SK-N-SH (cell line): Measurements from ENCODE around the gene ABCC3. TPM values are rescaled to one million over a fixed set of nuclear protein-coding genes. Genes with fewer than 3 reads are reported as not detected.

Source experiments
- CTCF ChIA-PET: fragments of 300-600, 350-600 bp; formaldehyde crosslinking; extraction: SDS; loops from one replicate; lab custom pipeline; 2021; lab: Yijun Ruan, JAX
- POLR2A ChIA-PET: fragments of 350-600 bp; sonication (Branson Sonifier 250); formaldehyde crosslinking; extraction: SDS; loops from one replicate; lab custom pipeline; 2020; ENCODE audit warnings: antibody characterized with exemption, inconsistent platforms; lab: Yijun Ruan, JAX
- DNase-seq: peaks from one replicate; pipeline ENCODE4 v3.0.0; 2012
- H2AFZ ChIP-seq: fragments of 200-600 bp; sonication (generic); 2 replicates; pipeline ENCODE4 v1.8.1; 2016; ENCODE audit warnings: antibody characterized with exemption, mild to moderate bottlenecking, low read depth
- H3F3A ChIP-seq: fragments of 200-600 bp; sonication (generic); replicated peaks from 2 replicates; pipeline ENCODE3; 2016; ENCODE audit warnings: antibody characterized with exemption, mild to moderate bottlenecking; ENCODE audit not compliant: insufficient read depth
- H3K27ac ChIP-seq, 2 experiments: fragments of 200-500 bp in 1 of 2; fragments of 200-600 bp in 1 of 2; sonication (Bioruptor generic) in 1 of 2; sonication (generic), shearing (Covaris generic) in 1 of 2; 2 replicates each; pipeline versions ENCODE4 v1.5.1 to v1.6.1; 2014 to 2016; ENCODE audit warnings: low read depth in 2 of 2, inconsistent platforms in 1 of 2, low read length in 1 of 2, mild to moderate bottlenecking in 1 of 2, mixed read lengths in 1 of 2
- H3K27me3 ChIP-seq: fragments of 200-600 bp; sonication (generic), shearing (Covaris generic); 2 replicates; pipeline ENCODE4 v1.6.1; 2016; ENCODE audit warnings: mixed run types; ENCODE audit not compliant: insufficient read depth
- H3K36me3 ChIP-seq, 2 experiments: fragments of 200-500 bp in 1 of 2; fragments of 200-600 bp in 1 of 2; sonication (Bioruptor generic) in 1 of 2; sonication (generic) in 1 of 2; replicated peaks in 1 of 2; 2 replicates each; pipeline versions ENCODE3 to v1.5.1; 2014 to 2016; ENCODE audit warnings: low read length in 1 of 2, mild to moderate bottlenecking in 1 of 2; ENCODE audit not compliant: insufficient read depth in 2 of 2, control insufficient read depth in 1 of 2
- H3K4me1 ChIP-seq, 2 experiments: fragments of 200-500 bp in 1 of 2; fragments of 200-600 bp in 1 of 2; sonication (Bioruptor generic) in 1 of 2; sonication (generic), shearing (Covaris generic) in 1 of 2; 2 replicates each; pipeline versions ENCODE4 v1.5.1 to v1.6.1; 2014 to 2016; ENCODE audit warnings: low read depth in 1 of 2, low read length in 1 of 2, mixed run types in 1 of 2; ENCODE audit not compliant: insufficient read depth in 2 of 2, control insufficient read depth in 1 of 2
- H3K4me2 ChIP-seq: fragments of 200-600 bp; sonication (generic), shearing (Covaris generic); 2 replicates; pipeline ENCODE4 v1.6.1; 2017; ENCODE audit warnings: mixed run types
- H3K4me3 ChIP-seq, 2 experiments: fragments of 200-500 bp in 1 of 2; fragments of 200-600 bp in 1 of 2; sonication (Bioruptor generic) in 1 of 2; sonication (generic), shearing (Covaris generic) in 1 of 2; 2 replicates each; pipeline versions ENCODE4 v1.5.1 to v1.8.1; 2014 to 2016; ENCODE audit warnings: low read depth in 2 of 2, inconsistent platforms in 1 of 2, low read length in 1 of 2, mild to moderate bottlenecking in 1 of 2, mixed read lengths in 1 of 2, moderate library complexity in 1 of 2
- H3K79me2 ChIP-seq: fragments of 200-600 bp; sonication (generic); 2 replicates; pipeline ENCODE4 v1.8.1; 2017; ENCODE audit warnings: mild to moderate bottlenecking; ENCODE audit not compliant: insufficient read depth
- H3K9ac ChIP-seq: fragments of 200-600 bp; sonication (generic); 2 replicates; pipeline ENCODE4 v1.6.1; 2017; ENCODE audit warnings: mixed run types
- H3K9me2 ChIP-seq: fragments of 200-600 bp; sonication (generic); 2 replicates; pipeline ENCODE4 v1.6.1; 2017; ENCODE audit warnings: mixed run types
- H3K9me3 ChIP-seq: fragments of 200-600 bp; sonication (generic); 2 replicates; pipeline ENCODE4 v1.6.1; 2017; ENCODE audit warnings: mixed run types, mild to moderate bottlenecking, moderate library complexity
- H4K20me1 ChIP-seq: fragments of 200-600 bp; sonication (generic); 2 replicates; pipeline ENCODE4 v1.6.1; 2017; ENCODE audit warnings: mild to moderate bottlenecking, mixed run types; ENCODE audit not compliant: insufficient read depth
- ELF1 ChIP-seq: IDR thresholded peaks from 2 replicates; pipeline ENCODE4 v1.4.0; 2012
- EP300 ChIP-seq, 2 experiments: IDR thresholded peaks; 2 replicates each; pipeline versions ENCODE4 v1.4.0 to v1.6.1; 2012; ENCODE audit warnings: borderline replicate concordance in 1 of 2, low read depth in 1 of 2, low read length in 1 of 2
- EZH2phosphoT487 ChIP-seq: fragments of 200-600 bp; sonication (generic); IDR thresholded peaks from 2 replicates; pipeline ENCODE4 v1.6.1; 2017; ENCODE audit warnings: low read depth, mixed run types, mild to moderate bottlenecking, antibody characterized with exemption, moderate library complexity, borderline replicate concordance
- GABPA ChIP-seq: IDR thresholded peaks from 2 replicates; pipeline ENCODE4 v1.4.0; 2012; ENCODE audit warnings: low read depth, mild to moderate bottlenecking
- GATA2 ChIP-seq: sonication (generic); formaldehyde crosslinking; IDR thresholded peaks from 2 replicates; pipeline ENCODE4 v1.5.0; 2020; ENCODE audit warnings: mild to moderate bottlenecking, missing genetic modification reagents
- IRF3 ChIP-seq: fragments of 150-350 bp; IDR thresholded peaks from 2 replicates; pipeline ENCODE4 v1.6.1; 2016; ENCODE audit warnings: mild to moderate bottlenecking, low read depth, low read length
- JUND ChIP-seq: IDR thresholded peaks from 2 replicates; pipeline ENCODE4 v1.4.0; 2012
- MAX ChIP-seq: IDR thresholded peaks from 2 replicates; pipeline ENCODE4 v1.4.0; 2012; ENCODE audit warnings: low read depth
- MXI1 ChIP-seq: IDR thresholded peaks from 2 replicates; pipeline ENCODE4 v1.6.1; 2012; ENCODE audit warnings: mild to moderate bottlenecking, low read depth, low read length, improper control_type of control experiment
- NRF1 ChIP-seq: IDR thresholded peaks from 2 replicates; pipeline ENCODE4 v1.6.1; 2012; ENCODE audit warnings: low read depth, mild to moderate bottlenecking, low read length
- POLR2AphosphoS5 ChIP-seq: IDR thresholded peaks from 2 replicates; pipeline ENCODE4 v1.6.1; 2012; ENCODE audit warnings: low read depth, low read length
- RCOR1 ChIP-seq: fragments of 150-350 bp; IDR thresholded peaks from 2 replicates; pipeline ENCODE4 v1.6.1; 2017; ENCODE audit warnings: antibody characterized with exemption, low read length
- REST ChIP-seq: IDR thresholded peaks from 2 replicates; pipeline ENCODE4 v1.6.1; 2012; ENCODE audit warnings: mild to moderate bottlenecking, low read depth, low read length, moderate library complexity
- RXRA ChIP-seq: IDR thresholded peaks from 2 replicates; pipeline ENCODE4 v1.4.0; 2012; ENCODE audit warnings: low read depth, mild to moderate bottlenecking, borderline replicate concordance
- SIN3A ChIP-seq: IDR thresholded peaks from 2 replicates; pipeline ENCODE4 v1.6.1; 2012; ENCODE audit warnings: low read depth, mild to moderate bottlenecking, low read length, moderate library complexity, borderline replicate concordance
- SMC3 ChIP-seq: IDR thresholded peaks from 2 replicates; pipeline ENCODE4 v1.6.1; 2012; ENCODE audit warnings: low read depth, low read length, improper control_type of control experiment
- TCF12 ChIP-seq: IDR thresholded peaks from 2 replicates; pipeline ENCODE4 v1.4.0; 2012
- USF2 ChIP-seq: fragments of 150-350 bp; IDR thresholded peaks from 2 replicates; pipeline ENCODE4 v1.6.1; 2017; ENCODE audit warnings: antibody characterized with exemption, low read length, low read depth, borderline replicate concordance
- ZBTB33 ChIP-seq: IDR thresholded peaks from 2 replicates; pipeline ENCODE4 v1.4.0; 2012; ENCODE audit warnings: low read depth, borderline replicate concordance
- WGBS: methylation state at CpG from one replicate; pipeline ENCODE4 v1.1.6; 2017; ENCODE audit warnings: low lambda C conversion rate; 5-methylcytosine and 5-hydroxymethylcytosine counted together
- polyA plus RNA-seq, 3 experiments: library from polyadenylated mRNA; depleted of rRNA; stranded (reverse); fragments of >200 nt; gene quantifications; 2 replicates each; pipeline ENCODE4 v1.2.3, GENCODE V29; 2012

The ABCC3 gene
- polyA plus RNA-seq, 1 of the 3 experiments (the other 2 are of a cell fraction): 185 TPM

- H3K4me1 ChIP-seq: peaks cover 42 to 44% of the 10 kb centered on the region in 2 experiments
- CTCF ChIA-PET: interaction anchor here (0.9 to 5.5 kb wide), 8 partner anchors 14 to 116 kb away, joined by 4 to 38 read pairs (median 15); no protein-coding TSS in a partner anchor
- H3K4me2 ChIP-seq: peak overlapping the region; percentile 56
- POLR2A ChIA-PET: interaction anchor here (0.6 kb wide), 1 partner anchor 178 kb away, joined by 4 read pairs; no protein-coding TSS in a partner anchor
- H3K4me3 ChIP-seq: no peak overlapping the region
- no peaks in the 10 kb centered on the region for H3K27me3 ChIP-seq
- H3K36me3 ChIP-seq: peaks cover 9 to 10% of the 10 kb centered on the region in 2 experiments
- no peaks in the 10 kb centered on the region for H3K79me2 ChIP-seq
- H3K27ac ChIP-seq: peak overlapping the region in 1 of 2 experiments; percentile 77; a peak in 2 of 4 replicates
- no peak overlapping the region for H3K9ac ChIP-seq
- H3K9me2 ChIP-seq: no peaks in the 10 kb centered on the region
- H4K20me1 ChIP-seq: no peaks in the 10 kb centered on the region
- no peaks in the 10 kb centered on the region for H3K9me3 ChIP-seq
- no peak overlapping the region for H2AFZ ChIP-seq
- no peak for TF ChIP-seq EZH2phosphoT487
- no peak for TF ChIP-seq GABPA
- no peak for TF ChIP-seq USF2
- TF ChIP-seq RCOR1: no peak
- no peak for TF ChIP-seq POLR2AphosphoS5
- no peak for TF ChIP-seq SMC3
- TF ChIP-seq SIN3A: no peak
- no peak for TF ChIP-seq TCF12
- no peak for TF ChIP-seq ELF1
- TF ChIP-seq EP300 (IDR thresholded peaks at IDR 0.05; ENCODE audit: borderline replicate concordance in 1 of 2, low read depth in 1 of 2, low read length in 1 of 2): no peak
- no peak for TF ChIP-seq MXI1
- no peak for TF ChIP-seq GATA2 (CRISPR knock-in tag)
- no peak for TF ChIP-seq JUND
- TF ChIP-seq RXRA: no peak
- no peak for TF ChIP-seq REST
- TF ChIP-seq NRF1: no peak
- no peak for TF ChIP-seq MAX
- TF ChIP-seq IRF3: no peak
- no peak for TF ChIP-seq ZBTB33
- WGBS: 94% methylated on average over 9 of the region's 9 CpGs
- no peak for DNase-seq
- H3F3A ChIP-seq: peaks cover 38% of the 10 kb centered on the region
Measured at GRCh38 chr17:50662632-50663225, 28.0 kb downstream of the ABCC3 start.
